ENCODE data around the gene ASTL. TPM values are rescaled to one million over a fixed set of nuclear protein-coding genes. Genes with fewer than 3 reads are reported as not detected.
A peak's percentile ranks its signal among the peaks of the same experiment; 100 is the strongest.

The ASTL gene
- total RNA-seq, 1 experiment from 2014 or later: not detected

DNA sequence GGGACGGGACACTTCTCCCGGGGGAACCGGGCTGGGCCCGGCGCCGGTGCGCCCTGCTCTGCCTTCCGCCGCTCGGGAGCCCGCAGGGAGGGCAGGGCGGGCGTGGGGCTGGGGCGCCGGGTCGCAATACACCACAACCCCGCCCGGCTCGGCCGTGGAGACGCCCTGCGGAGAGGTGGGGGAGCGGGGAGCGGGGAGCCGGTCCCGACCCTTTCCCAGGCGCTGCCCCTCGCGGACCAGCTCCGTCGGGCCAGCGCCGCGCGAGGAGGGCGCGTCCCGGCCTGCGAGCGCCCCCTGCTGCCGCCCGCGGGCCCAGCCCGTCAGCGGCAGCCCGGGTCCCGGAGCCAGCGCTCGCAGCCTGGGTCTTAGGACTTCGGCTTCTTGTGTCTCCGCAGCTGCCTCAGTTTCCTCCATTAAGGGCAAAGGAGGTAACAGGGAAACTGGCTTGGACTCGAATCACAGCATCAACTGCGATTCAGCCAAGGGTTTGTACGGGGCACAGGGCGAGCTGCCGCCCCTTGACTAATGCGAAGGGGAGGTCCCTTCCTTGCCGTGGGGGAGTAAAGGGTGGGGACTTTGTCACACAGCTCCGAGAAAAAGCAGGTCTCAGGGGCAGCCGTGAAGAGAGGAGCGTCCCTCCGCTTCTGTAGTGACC lies 21.3 kb downstream of the ASTL start:
- DNase-seq (peak; percentile 60), ATAC-seq (peak; percentile 86)
- Histone ChIP-seq H3K9me2 (replicated peaks; ENCODE audit: low read length) (no peaks in the 10 kb centered on the region), H2AFZ (ENCODE audit: low read length) (peak overlapping the region; percentile 81), H3K9me3 (ENCODE audit: low read length) (no peaks in the 10 kb centered on the region), H3K4me3 (ENCODE audit: low read length) (peak overlapping the region; percentile 64), H3K4me2 (ENCODE audit: low read length) (peak overlapping the region; percentile 94), H3K4me1 (ENCODE audit: insufficient read depth, low read length) (peaks cover 7% of the 10 kb centered on the region), H3K36me3 (ENCODE audit: low read depth, low read length) (no peaks in the 10 kb centered on the region), H3K27me3 (ENCODE audit: low read length) (peaks cover 18% of the 10 kb centered on the region), H3F3A (ENCODE audit: low read length, unreplicated experiment) (no peaks in the 10 kb centered on the region), H3K27ac (ENCODE audit: low read length) (no peak overlapping the region), H3K79me2 (ENCODE audit: low read length) (no peaks in the 10 kb centered on the region), H4K20me1 (ENCODE audit: low read length) (no peaks in the 10 kb centered on the region), H3K9ac (ENCODE audit: low read length) (no peak overlapping the region)
- no peak for TF ChIP-seq EZH2phosphoT487 (IDR thresholded peaks at IDR 0.05; ENCODE audit: borderline replicate concordance, low read length)
- peak; percentile 72 for TF ChIP-seq CTCF (conservative IDR thresholded peaks at IDR 0.05; ENCODE audit: low read depth, low read length)
- no TSS peak for BruUV-seq (replicated peaks)
- intact Hi-C loops (cut with micrococcal nuclease): no loop called here
- ChIA-PET POLR2A (ENCODE audit: unreplicated experiment) (no interaction called here), CTCF (interaction anchor here (1.0 to 1.3 kb wide), 3 partner anchors 54 to 124 kb away, joined by 3 to 7 read pairs (median 7); no protein-coding TSS in a partner anchor)

- no peaks in the 10 kb centered on the region for H3K79me2 ChIP-seq (ENCODE audit: low read length)
- peaks cover 7% of the 10 kb centered on the region for H3K4me1 ChIP-seq (ENCODE audit: insufficient read depth, low read length)
- H3K9me2 ChIP-seq (replicated peaks; ENCODE audit: low read length): no peaks in the 10 kb centered on the region
- DNase-seq (peak; percentile 52), ATAC-seq (peak; percentile 58)
- H3K27ac ChIP-seq (ENCODE audit: low read length): no peak within 1 kb of the TSS
- no peak within 1 kb of the TSS for H3K9ac ChIP-seq (ENCODE audit: low read length)
- POLR2A ChIA-PET (ENCODE audit: unreplicated experiment): no interaction called here
- H3K4me3 ChIP-seq (ENCODE audit: low read length): peak within 1 kb of the TSS; percentile 64
- no peaks in the 10 kb centered on the region for H3K36me3 ChIP-seq (ENCODE audit: low read depth, low read length)
- CTCF ChIA-PET: interaction anchor here (1.0 to 1.3 kb wide), 3 partner anchors 53 to 124 kb away, joined by 3 to 7 read pairs (median 7); no protein-coding TSS in a partner anchor
- H3K27me3 ChIP-seq (ENCODE audit: low read length): peaks cover 13% of the 10 kb centered on the region
- BruUV-seq (replicated peaks): no TSS peak
- TF ChIP-seq EZH2 (IDR thresholded peaks at IDR 0.05; ENCODE audit: low read length, unreplicated experiment): no peak
- no peak for TF ChIP-seq EZH2phosphoT487 (IDR thresholded peaks at IDR 0.05; ENCODE audit: borderline replicate concordance, low read length)
- no peak for TF ChIP-seq CTCF (conservative IDR thresholded peaks at IDR 0.05; ENCODE audit: low read depth, low read length)
- intact Hi-C loops (cut with micrococcal nuclease): no loop called here
- H4K20me1 ChIP-seq (ENCODE audit: low read length): no peaks in the 10 kb centered on the region
- peak within 1 kb of the TSS; percentile 81 for H2AFZ ChIP-seq (ENCODE audit: low read length)
- peak within 1 kb of the TSS; percentile 94 for H3K4me2 ChIP-seq (ENCODE audit: low read length)
- no peaks in the 10 kb centered on the region for H3K9me3 ChIP-seq (ENCODE audit: low read length)
- H3F3A ChIP-seq (ENCODE audit: low read length, unreplicated experiment): no peaks in the 10 kb centered on the region
These were observed 21.9 kb downstream of the ASTL start, which contains the start of gene ADRA2B for GRCh38 chr2:96116424-96116878. ADRA2B (minus strand) TSS chr2:96116571; CDS start chr2:96116149, 422 bp downstream.

Measured in PC-3 (cell line).